Large intestine (tissue), 3 donors: ENCODE measurements around the gene SYF2. TPM values are rescaled to one million over a fixed set of nuclear protein-coding genes. Genes with fewer than 3 reads are reported as not detected.
"Not testable (repeated sequence)": the region's sequence is repeated elsewhere in the genome, so short reads cannot be mapped to it uniquely, and the experiment has no call there.

ENCODE experiments used
- DNase-seq, 2 donors: peaks; one replicate each; pipeline versions ENCODE4 v3.0.0 to v3.0.0-alpha.2; 2013
- H3K27ac ChIP-seq: one replicate; pipeline ENCODE4 v1.5.1; 2013; ENCODE audit warnings: low read length
- H3K27me3 ChIP-seq: 2 replicates; pipeline ENCODE4 v1.6.1; 2013; ENCODE audit warnings: low read length; ENCODE audit not compliant: control insufficient read depth, insufficient read depth
- H3K36me3 ChIP-seq: 2 replicates; pipeline ENCODE4 v1.6.1; 2013; ENCODE audit warnings: low read length; ENCODE audit not compliant: control insufficient read depth, insufficient read depth
- H3K4me1 ChIP-seq: one replicate; pipeline ENCODE4 v1.6.1; 2013; ENCODE audit warnings: low read length; ENCODE audit not compliant: control insufficient read depth, insufficient read depth
- H3K4me3 ChIP-seq: one replicate; pipeline ENCODE4 v1.5.1; 2013; ENCODE audit warnings: low read length
- H3K9me3 ChIP-seq: one replicate; pipeline ENCODE4 v1.6.1; 2013; ENCODE audit warnings: mild to moderate bottlenecking, low read depth, low read length, moderate library complexity; ENCODE audit not compliant: control insufficient read depth
- WGBS: methylation state at CpG from one replicate; pipeline ENCODE4 v1.1.5; 2013; ENCODE audit warnings: low lambda C conversion rate; ENCODE audit not compliant: insufficient coverage; 5-methylcytosine and 5-hydroxymethylcytosine counted together
- polyA plus RNA-seq: library from polyadenylated mRNA; unstranded; fragments of 120-200 nt; gene quantifications from one replicate; pipeline ENCODE4 v1.2.1, GENCODE V29; 2013

Gene SYF2
- polyA plus RNA-seq, 1 donor = 70.3 TPM

DNA sequence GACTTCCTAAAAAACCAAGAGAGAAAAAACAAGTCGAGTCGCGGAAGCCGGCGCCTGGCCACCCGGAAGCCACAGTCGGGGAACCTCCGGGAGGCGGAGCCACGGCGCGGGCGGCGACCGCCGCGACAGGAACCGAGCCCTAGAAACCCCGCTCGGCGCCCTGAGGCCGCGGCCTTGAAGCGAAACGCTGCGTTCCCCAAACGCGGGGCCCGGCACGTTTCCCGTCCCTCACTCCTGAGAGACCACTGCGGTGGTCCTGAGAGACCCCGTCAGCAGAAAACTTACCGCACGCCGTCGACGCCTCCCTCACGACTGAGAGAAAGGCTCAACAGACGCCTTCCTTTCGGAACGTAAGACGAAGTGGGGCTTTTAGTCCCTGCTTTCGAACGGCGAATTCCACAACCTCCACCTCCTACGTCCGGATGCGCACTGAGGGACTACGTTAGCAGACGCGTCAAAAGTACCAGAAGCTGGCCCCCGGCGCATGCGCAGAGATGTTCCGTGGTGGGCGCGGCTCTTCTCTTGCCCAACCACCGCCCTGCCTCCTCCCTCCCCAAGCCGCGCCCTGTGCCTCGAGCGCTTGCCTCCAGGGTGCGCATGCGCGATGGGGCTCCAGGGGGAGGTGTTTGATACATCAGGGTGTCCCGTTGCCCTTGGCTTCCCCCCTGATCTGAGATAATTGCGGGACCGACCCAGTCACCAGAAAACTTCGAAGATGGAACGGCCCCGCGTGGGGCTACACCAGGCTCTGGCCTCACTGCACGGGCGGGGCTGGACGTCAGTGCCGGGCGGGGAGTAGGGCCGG lies 14.9 kb upstream of the SYF2 start, which contains the start of gene RSRP1:
Gene RSRP1 (minus strand): TSS at position 431 of the 805 bp plus-strand sequence. CDS start 491 bp downstream, outside the sequence.
- Histone ChIP-seq H3K36me3 (peaks cover 30% of the 10 kb centered on the region), H3K27me3 (no peaks in the 10 kb centered on the region), H3K4me1 (peaks cover 12% of the 10 kb centered on the region), H3K9me3 (no peaks in the 10 kb centered on the region), H3K4me3 (peak within 1 kb of the TSS; percentile 87), H3K27ac (peak within 1 kb of the TSS; percentile 98)
- peak; percentile 98 to 99 for DNase-seq
- WGBS = 0% methylated on average over 4 of the region's 79 CpGs

DNA sequence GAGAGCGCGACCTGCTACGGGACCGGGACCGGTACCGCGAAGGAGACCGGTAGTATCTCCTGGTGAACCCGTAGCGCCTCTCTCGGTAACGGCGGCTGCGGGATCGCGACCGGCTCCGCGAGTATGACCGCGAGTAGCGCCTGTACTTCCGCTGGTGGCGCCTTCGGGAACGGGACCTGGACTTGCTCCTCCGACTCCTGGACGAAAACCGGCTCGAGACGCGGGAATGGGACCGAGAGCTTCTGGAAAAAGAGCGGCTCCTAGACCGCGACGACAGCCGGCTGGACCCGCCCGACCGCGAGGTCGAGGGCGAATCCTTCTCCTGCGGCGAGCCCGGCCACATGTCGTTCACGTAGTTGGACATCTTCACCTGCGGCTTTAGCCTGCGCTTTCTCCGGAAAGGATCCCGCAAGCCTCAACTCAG lies 14.3 kb upstream of the SYF2 start:
- Histone ChIP-seq H3K4me3 (peak overlapping the region; percentile 87), H3K27ac (peak overlapping the region; percentile 98), H3K36me3 (peaks cover 35% of the 10 kb centered on the region), H3K4me1 (peaks cover 12% of the 10 kb centered on the region), H3K9me3 (no peaks in the 10 kb centered on the region), H3K27me3 (no peaks in the 10 kb centered on the region)
- WGBS = no CpG with 5 or more reads among the region's 53 CpGs
- DNase-seq = peak in 1 of 2 donors; percentile 42

DNA sequence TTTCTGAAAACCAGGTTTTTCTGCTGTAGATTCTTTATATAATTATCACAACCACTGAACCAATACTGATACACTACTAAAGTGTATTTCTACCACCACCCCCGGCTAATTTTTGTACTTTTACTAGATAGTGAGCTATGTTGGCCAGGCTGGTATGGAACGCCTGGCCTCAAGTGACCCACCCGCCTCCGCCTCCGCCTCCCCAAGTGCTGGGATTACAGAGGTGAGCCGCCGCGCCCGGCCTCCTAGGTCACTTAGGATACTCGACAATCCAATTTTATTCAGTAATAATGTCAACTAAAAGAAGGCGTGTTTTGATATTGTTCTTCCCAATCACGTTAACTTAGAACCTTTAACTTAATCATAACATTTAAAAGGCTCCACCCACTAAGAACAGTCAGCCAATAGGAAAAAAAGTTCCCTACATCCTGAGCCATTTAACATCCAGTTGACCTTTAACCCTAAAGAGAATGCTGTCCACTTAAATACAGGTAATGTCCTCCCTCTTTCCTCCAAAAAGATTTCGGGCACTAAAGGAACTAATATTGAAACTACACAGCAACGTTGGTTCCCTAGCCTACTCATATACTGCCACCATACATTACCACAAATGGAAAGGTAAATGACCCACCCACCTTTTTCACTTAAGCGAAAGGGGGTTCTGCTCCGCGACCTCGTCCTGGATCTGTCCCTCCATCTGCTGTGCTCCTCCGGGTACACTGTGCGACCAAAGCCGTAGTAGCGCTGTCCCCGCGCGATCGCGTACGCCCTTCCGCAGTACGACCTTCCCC lies 13.7 kb upstream of the SYF2 start:
- 0% methylated on average over 1 of the region's 30 CpGs for WGBS
- Histone ChIP-seq H3K27ac (peak overlapping the region; percentile 98), H3K4me1 (peaks cover 12% of the 10 kb centered on the region), H3K36me3 (peaks cover 35% of the 10 kb centered on the region), H3K27me3 (no peaks in the 10 kb centered on the region), H3K4me3 (peak overlapping the region; percentile 87), H3K9me3 (no peaks in the 10 kb centered on the region)
- peak in 1 of 2 donors; percentile 54 for DNase-seq

- no peaks in the 10 kb centered on the region for H3K9me3 ChIP-seq
- H3K4me1 ChIP-seq = peaks cover 18% of the 10 kb centered on the region
- 100% methylated on average over 1 of the region's 5 CpGs for WGBS
- no peak for DNase-seq
- H3K27me3 ChIP-seq = no peaks in the 10 kb centered on the region
- peak overlapping the region; percentile 87 for H3K4me3 ChIP-seq
- no peak overlapping the region for H3K27ac ChIP-seq
- peaks cover 35% of the 10 kb centered on the region for H3K36me3 ChIP-seq
These were observed 13.1 kb upstream of the SYF2 start for GRCh38 chr1:25245393-25245792.

DNA sequence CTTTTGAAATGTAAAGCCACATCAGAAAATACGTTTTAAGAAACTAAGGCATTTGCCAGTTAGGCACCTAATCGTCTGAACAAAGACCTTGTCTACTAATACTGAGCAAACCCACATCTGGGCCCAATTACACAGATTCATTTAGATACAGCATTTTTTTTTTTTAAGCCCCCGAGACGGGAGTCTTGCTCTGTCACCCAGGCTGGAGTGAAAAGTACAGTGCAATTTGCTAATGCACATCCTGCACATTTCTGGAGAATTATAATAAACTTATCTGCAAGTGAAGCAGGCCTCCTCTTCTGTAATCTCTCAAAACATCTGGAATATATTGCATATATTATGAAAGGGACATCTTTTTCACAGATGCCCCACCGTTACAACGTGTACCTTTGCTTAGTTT lies 11.6 kb upstream of the SYF2 start:
- no peaks in the 10 kb centered on the region for H3K27me3 ChIP-seq
- WGBS = 100% methylated on average over 1 of the region's 6 CpGs
- H3K27ac ChIP-seq = no peak overlapping the region

GRCh38 chr1:25239681-25240541 lies 7.6 kb upstream of the SYF2 start:
- WGBS = no CpG with 5 or more reads among the region's 41 CpGs
- H3K27me3 ChIP-seq = no peaks in the 10 kb centered on the region
- H3K9me3 ChIP-seq = no peaks in the 10 kb centered on the region
- H3K4me3 ChIP-seq = peak overlapping the region; percentile 53
- H3K36me3 ChIP-seq = peaks cover 29% of the 10 kb centered on the region
- H3K27ac ChIP-seq = peak overlapping the region; percentile 88
- peaks cover 17% of the 10 kb centered on the region for H3K4me1 ChIP-seq
- peak; percentile 95 to 98 for DNase-seq

More for the DNA sequence above, 11.6 kb upstream of the SYF2 start:
- no peak for DNase-seq
- Histone ChIP-seq H3K9me3 (no peaks in the 10 kb centered on the region), H3K4me1 (peaks cover 24% of the 10 kb centered on the region), H3K4me3 (no peak overlapping the region), H3K36me3 (peaks cover 35% of the 10 kb centered on the region)

DNA sequence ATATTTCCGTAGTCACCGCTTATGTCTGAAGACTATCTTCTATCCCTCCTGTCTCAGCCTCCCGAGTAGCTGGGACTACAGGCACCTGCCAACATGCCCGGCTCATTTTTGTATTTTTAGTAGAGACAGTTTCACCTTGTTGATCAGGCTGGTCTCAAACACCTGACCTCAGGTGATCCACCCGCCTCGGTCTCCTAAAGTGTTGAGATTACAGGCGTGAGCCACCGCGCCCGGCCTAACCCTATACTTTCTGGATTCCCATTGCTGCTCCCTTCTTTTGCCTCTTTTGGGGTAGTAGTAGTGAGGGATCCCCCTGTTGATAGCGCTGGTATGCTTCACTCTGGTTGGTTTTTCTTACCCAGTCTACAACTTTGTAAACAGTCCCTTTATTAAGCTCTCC lies 5.7 kb upstream of the SYF2 start:
- H3K36me3 ChIP-seq = peaks cover 12% of the 10 kb centered on the region
- H3K4me3 ChIP-seq = no peak overlapping the region
- no peak overlapping the region for H3K27ac ChIP-seq
- no peaks in the 10 kb centered on the region for H3K9me3 ChIP-seq
- H3K4me1 ChIP-seq = peaks cover 17% of the 10 kb centered on the region
- no peak for DNase-seq
- H3K27me3 ChIP-seq = no peaks in the 10 kb centered on the region
- WGBS = no CpG with 5 or more reads among the region's 11 CpGs

GRCh38 chr1:25236261-25236660 lies 4.0 kb upstream of the SYF2 start:
- not testable (repeated sequence) for H3K36me3 ChIP-seq, H3K4me3 ChIP-seq, H3K27ac ChIP-seq, H3K27me3 ChIP-seq, H3K9me3 ChIP-seq, DNase-seq
- WGBS = no CpG with 5 or more reads among the region's 7 CpGs
- peaks cover 17% of the 10 kb centered on the region for H3K4me1 ChIP-seq

DNA sequence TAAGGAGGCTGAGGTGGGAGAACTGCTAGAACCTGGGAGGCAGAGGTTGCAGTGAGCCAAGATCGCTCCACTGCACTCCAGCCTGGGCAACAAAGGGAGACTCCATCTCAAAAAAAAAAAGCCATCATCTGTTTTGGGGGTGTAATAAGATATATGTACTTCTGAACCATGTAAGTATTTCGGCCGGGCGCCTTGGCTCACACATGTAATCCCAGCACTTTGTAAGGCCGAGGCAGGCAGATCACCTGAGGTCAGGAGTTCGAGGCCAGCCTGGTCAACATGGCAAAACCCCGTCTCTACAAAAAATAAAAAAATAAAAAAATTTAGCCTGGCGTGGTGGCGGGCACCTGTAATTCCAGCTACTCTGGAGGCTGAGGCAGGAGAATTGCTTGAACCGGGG lies 3.1 kb upstream of the SYF2 start:
- not testable (repeated sequence) for H3K27me3 ChIP-seq, H3K4me3 ChIP-seq, H3K9me3 ChIP-seq, DNase-seq, H3K36me3 ChIP-seq, H3K27ac ChIP-seq
- 100% methylated on average over 3 of the region's 10 CpGs for WGBS
- peaks cover 12% of the 10 kb centered on the region for H3K4me1 ChIP-seq
